NCI-H146 treated with DMSO at 0.1 percent for 48 hours (cell line): ENCODE data around the gene NFYB.
A peak's percentile ranks its signal among the peaks of the same experiment; 100 is the strongest.
"Not testable (repeated sequence)": the region's sequence is repeated elsewhere in the genome, so short reads cannot be mapped to it uniquely, and the experiment has no call there.

Source experiments
- DNase-seq: peaks from one replicate; lab custom pipeline; 2025; ENCODE audit not compliant: unreplicated experiment; lab: John Stamatoyannopoulos, UW

Gene NFYB

GRCh38 chr12:104163028-104163427, 25.0 kb upstream of the NFYB start:
- not testable (repeated sequence) for DNase-seq

GRCh38 chr12:104155711-104156555, 17.9 kb upstream of the NFYB start:
- DNase-seq, result no peak

GRCh38 chr12:104154806-104155205, 16.8 kb upstream of the NFYB start:
- no peak for DNase-seq

- no peak for DNase-seq
Observed at GRCh38 chr12:104154286-104154685, 16.3 kb upstream of the NFYB start.

DNA sequence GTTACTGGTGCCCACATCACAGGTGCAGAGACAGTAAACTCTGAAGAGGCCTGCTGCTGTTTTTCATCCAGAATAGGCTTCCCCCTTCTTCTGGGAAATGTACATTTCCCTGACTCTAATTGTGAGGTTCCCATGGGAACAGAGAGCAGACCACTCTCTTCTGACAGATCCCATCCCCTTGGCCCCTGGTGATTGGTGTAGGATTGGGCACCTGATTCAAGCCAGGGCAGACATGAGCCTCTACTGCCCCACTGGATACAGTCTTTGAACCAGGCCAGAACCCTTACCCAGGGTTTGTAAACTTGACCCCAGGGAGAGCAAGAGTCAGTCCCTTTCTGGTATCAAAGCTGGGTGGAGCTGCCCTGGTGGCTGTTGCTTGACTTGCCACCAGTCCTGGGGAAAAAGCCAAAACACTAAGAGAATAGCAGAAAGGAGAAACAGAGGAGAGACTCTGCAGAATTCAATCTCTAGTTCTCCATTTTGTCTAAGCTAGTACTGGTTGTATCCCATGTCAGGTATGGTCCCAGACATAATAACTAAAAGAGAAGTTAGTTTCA, 14.8 kb upstream of the NFYB start:
- no peak for DNase-seq

DNA sequence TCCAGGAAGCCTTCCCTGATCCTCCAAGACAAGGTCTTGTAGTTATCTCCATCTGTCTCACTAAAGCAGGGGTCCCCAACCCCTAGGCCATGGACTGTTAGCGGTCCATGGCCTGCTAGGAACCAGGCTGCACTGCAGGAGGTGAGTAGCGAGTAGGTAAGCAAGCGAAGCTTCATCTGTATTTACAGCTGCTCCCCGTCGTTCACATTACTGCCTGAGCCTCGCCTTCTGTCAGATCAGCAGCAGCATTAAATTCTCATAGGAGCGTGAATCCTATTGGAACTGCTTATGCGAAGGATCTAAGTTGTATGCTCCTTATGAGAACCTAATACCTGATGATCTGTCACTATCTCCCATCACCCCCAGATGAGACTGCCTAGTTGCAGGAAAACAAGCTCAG, 12.4 kb upstream of the NFYB start:
- DNase-seq, result peak; percentile 30

DNA sequence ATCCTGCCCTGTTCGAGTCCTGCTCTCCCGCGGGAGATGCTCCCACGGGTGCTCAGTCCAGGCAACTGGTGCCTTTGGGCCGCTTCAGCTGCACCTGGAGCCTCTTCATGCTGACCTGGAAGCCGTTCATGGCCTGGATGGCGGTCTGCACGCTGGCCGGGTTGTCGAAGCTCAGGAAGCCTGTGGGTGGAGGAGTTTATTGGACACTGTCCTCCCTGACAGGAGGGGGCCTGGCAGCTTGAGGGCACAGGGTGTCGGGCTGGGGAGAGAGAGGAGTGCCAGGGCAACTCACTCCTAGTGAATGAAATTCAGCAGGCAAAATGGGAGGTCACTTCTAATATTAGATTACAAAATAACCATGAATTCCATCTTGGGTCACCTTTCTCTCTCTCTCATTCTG, 9.3 kb upstream of the NFYB start:
- DNase-seq, result no peak

- DNase-seq, result no peak
Observed at GRCh38 chr12:104143918-104144317, 5.9 kb upstream of the NFYB start.

DNA sequence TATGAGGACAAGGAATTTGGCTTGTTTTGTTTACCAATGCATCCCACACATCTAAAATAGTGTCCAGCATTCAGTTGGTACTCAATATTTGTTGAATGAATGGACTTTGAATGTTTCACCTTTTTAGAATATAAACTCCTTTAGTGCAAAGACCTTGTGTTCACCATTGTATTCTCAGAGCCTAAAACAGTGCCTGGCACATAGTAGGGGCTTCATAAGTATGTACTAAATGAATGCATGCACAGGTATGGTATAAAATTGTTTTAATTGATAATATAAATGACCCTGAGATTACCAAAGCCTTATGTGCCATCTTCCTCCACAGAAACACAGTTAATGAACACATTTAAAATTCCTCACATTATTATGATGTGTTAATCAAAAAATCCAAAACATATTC, 5.0 kb upstream of the NFYB start:
- DNase-seq, result no peak

DNA sequence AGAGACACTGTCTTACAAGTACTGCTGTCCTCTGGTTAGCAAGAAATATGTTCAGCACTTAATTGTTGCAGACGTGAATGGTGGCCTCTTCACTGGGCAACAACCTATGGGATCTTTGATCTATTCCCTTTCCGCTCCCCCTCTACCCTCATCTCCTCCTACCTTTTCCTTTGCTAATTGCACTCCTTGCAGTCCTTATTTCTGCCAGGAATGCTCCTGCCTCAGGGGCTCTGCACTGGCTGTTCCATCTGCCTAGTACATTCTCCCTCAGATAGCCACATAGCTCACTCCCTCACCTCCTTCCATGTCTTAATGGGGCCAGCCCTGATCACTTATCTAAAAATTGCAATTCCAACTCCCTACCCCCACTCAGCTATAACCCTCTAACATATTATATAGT, 4.5 kb upstream of the NFYB start:
- no peak for DNase-seq

- DNase-seq, result no peak
Observed at GRCh38 chr12:104138797-104139152, 765 bp upstream of the NFYB start.

GRCh38 chr12:104137001-104137901, 759 bp downstream of the NFYB start:
- peak; percentile 42 for DNase-seq

- no peak for DNase-seq
Observed at GRCh38 chr12:104136577-104136976, 1.4 kb downstream of the NFYB start.

GRCh38 chr12:104134882-104135281, 3.1 kb downstream of the NFYB start:
- no peak for DNase-seq

- no peak for DNase-seq
Observed at GRCh38 chr12:104133866-104134265, 4.1 kb downstream of the NFYB start.

DNA sequence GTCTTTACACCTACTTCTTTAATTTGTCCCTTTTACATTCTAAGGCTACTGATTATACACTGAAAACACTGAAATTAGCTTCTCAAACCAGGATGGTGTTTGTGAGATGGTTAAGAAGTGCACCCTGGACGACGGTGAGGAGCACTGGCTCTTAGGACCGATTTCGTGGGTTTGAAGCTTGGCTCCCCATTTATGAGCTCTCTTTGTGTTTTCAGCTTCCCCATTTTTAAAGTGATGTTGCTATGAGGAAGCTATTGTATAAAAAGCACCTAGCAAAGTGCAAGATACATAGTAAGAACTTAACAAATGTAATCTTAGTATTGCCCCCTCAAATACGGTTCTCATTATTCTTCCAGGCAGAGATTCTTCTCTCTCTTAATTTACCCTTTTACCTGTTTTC, 4.7 kb downstream of the NFYB start:
- DNase-seq, result no peak

- DNase-seq, result peak; percentile 93
Observed at GRCh38 chr12:104132351-104132956, 5.6 kb downstream of the NFYB start.

- no peak for DNase-seq
Observed at GRCh38 chr12:104131609-104132008, 6.4 kb downstream of the NFYB start.

- DNase-seq, result no peak
Observed at GRCh38 chr12:104130760-104131159, 7.2 kb downstream of the NFYB start.

- no peak for DNase-seq
Observed at GRCh38 chr12:104126548-104126947, 11.5 kb downstream of the NFYB start.

DNA sequence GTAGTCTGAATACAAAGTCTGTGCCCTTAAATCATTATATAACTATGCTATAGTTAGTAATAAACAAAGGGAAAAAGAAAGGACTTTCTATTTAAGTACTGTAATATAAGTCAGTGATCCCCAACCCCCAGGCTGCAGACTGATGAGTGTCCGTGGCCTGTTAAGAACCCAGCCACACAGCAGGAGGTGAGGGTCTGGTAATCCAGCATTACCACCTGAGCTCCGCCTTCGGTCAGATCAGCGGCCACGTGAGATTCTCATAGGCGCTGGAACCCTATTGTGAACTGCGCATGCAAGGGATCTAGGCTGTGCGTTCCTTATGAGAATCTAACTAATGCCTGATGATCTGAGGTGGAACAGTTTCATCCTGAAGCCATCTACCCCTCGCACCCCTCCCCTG, 15.7 kb downstream of the NFYB start:
- no peak for DNase-seq
